Aorta (tissue), 5 donors: Measurements from ENCODE around the gene UTP11. TPM values are rescaled to one million over a fixed set of nuclear protein-coding genes. Genes with fewer than 3 reads are reported as not detected.

ENCODE experiments used
- ATAC-seq: fragments of 200-7000 bp; cut with Tn5 transposase; one replicate; pipeline ENCODE4 v1.9.1; 2022; ENCODE audit warnings: moderate library complexity; ENCODE audit not compliant: low FRiP score
- DNase-seq, 2 donors: peaks; one replicate each; pipeline ENCODE4 v3.0.0-alpha.2; 2020
- H3K27ac ChIP-seq, 2 donors: one replicate each; pipeline ENCODE4 v1.5.1; 2013; ENCODE audit warnings: low read length in 2 of 2, mild to moderate bottlenecking in 2 of 2, moderate library complexity in 2 of 2, control low read depth in 1 of 2, inconsistent platforms in 1 of 2, low read depth in 1 of 2
- H3K27me3 ChIP-seq, 2 donors: one replicate each; pipeline ENCODE4 v1.6.1; 2013; ENCODE audit warnings: control low read depth in 1 of 2, low read length in 1 of 2, mild to moderate bottlenecking in 1 of 2, moderate library complexity in 1 of 2; ENCODE audit not compliant: insufficient read depth in 2 of 2, control insufficient read depth in 1 of 2
- H3K36me3 ChIP-seq, 2 donors: one replicate each; pipeline ENCODE4 v1.6.1; 2013; ENCODE audit warnings: control low read depth in 1 of 2, low read length in 1 of 2, mild to moderate bottlenecking in 1 of 2; ENCODE audit not compliant: insufficient read depth in 2 of 2, control insufficient read depth in 1 of 2
- H3K4me1 ChIP-seq, 2 donors: one replicate each; pipeline ENCODE4 v1.6.1; 2013; ENCODE audit warnings: low read length in 2 of 2, control low read depth in 1 of 2, mild to moderate bottlenecking in 1 of 2, moderate library complexity in 1 of 2; ENCODE audit not compliant: insufficient read depth in 2 of 2, control insufficient read depth in 1 of 2
- H3K4me3 ChIP-seq, 2 donors: one replicate each; pipeline ENCODE4 v1.5.1; 2013; ENCODE audit warnings: low read length in 2 of 2, control low read depth in 1 of 2, mild to moderate bottlenecking in 1 of 2
- H3K9me3 ChIP-seq: one replicate; pipeline ENCODE4 v1.6.1; 2013; ENCODE audit warnings: mild to moderate bottlenecking, low read length; ENCODE audit not compliant: control insufficient read depth
- WGBS, 2 donors: extraction: QIAGEN DNeasy Blood & Tissue Kit; methylation state at CpG; one replicate each; pipeline ENCODE4 v1.1.7; 2013; 5-methylcytosine and 5-hydroxymethylcytosine counted together
- intact Hi-C, 2 donors: fragments of 100-400 bp; cut with DNase I; formaldehyde crosslinking; loops; one replicate each; pipeline versions ENCODE4 v1.14.2 to v1.15.0; 2022
- polyA plus RNA-seq, 2 donors: library from polyadenylated mRNA; stranded (reverse); fragments of 200-250 nt; gene quantifications; one replicate each; pipeline ENCODE4 v1.2.3, GENCODE V29; 2013
- total RNA-seq, 2 donors: library from RNA; stranded (reverse); fragmentation: NEBNext Ultra II Directional; extraction: Animal tissue kit (Norgen Biotek cat#: 25700); gene quantifications; one replicate each; pipeline ENCODE4 v1.2.1, GENCODE V29; 2021
- donor health status: healthy with polysubstance abuse.
- donor health status: Bipolar disorder and iron deficiency.
- donor health status: DM: no; HTN: no; CAD: no.
- donor health status: DM: no; HTN: no; CAD: no.
- donor health status: DM: yes; HTN: yes; CAD: no.

UTP11 gene
- total and polyA plus RNA-seq, 4 donors = 24.2 to 29.9 (median 28.6) TPM

DNA sequence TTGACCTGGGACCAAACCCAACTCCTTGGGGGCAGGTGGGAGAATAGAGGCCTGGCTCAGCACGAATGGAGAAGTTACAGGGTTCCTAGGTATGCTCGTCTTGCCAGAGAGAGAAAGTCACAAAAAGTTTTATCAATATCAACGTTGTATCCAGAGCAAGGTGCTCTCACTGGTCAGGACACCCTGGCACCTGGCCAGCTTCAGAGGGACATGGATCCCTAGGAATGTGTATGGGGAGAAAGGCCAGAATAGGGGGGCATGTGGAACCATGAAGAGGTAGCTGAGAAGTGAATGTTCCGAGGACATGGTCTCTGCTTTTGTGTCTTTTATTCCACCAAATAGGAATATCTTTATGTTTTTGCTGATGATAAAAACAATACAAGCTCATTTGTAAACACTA lies 43.4 kb downstream of the UTP11 start:
- DNase-seq (no peak), ATAC-seq (no peak)
- intact Hi-C loops = no loop called here
- H3K9me3 ChIP-seq = no peaks in the 10 kb centered on the region
- no peak overlapping the region for H3K4me3 ChIP-seq
- H3K4me1 ChIP-seq = no peaks in the 10 kb centered on the region
- H3K27me3 ChIP-seq = no peaks in the 10 kb centered on the region
- no peak overlapping the region for H3K27ac ChIP-seq
- WGBS, 2 donors = 74% methylated on average over 4 of the region's 4 CpGs
- no peaks in the 10 kb centered on the region for H3K36me3 ChIP-seq

DNA sequence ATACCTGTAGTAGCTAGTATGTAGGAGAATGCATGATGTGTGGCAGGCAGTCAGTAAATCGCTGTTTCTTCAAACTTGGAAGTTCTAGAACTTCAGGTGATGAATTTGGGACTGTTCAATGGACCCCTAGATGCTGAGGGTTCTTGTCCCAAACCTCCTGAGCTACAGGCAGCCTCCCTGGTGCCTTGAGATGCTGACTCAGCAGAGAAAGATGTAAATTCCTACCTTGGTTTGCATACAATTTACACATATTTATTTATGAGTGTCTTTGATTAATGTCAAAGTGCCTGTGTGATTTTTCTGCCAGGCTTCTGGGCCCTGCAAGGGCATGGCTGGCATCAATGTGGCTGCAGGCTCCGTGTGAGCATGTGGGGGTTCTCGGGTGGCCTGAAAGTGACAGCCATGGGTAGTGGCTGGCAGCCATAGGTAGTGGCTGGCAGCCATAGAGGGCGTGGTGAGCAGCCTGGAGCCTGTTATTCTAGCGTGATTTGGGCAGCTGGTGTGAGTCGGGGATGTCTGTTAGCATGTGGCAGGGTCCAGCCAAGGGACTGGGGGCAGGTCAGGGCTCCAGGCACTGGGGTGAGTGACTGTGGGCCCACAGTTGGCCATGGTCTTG lies 47.2 kb downstream of the UTP11 start:
- Histone ChIP-seq H3K27ac (no peak overlapping the region), H3K36me3 (no peaks in the 10 kb centered on the region), H3K9me3 (no peaks in the 10 kb centered on the region), H3K27me3 (no peaks in the 10 kb centered on the region), H3K4me1 (no peaks in the 10 kb centered on the region), H3K4me3 (no peak overlapping the region)
- DNase-seq (no peak), ATAC-seq (no peak)
- intact Hi-C loops = no loop called here
- WGBS, 2 donors = 38% methylated on average over 6 of the region's 6 CpGs

DNA sequence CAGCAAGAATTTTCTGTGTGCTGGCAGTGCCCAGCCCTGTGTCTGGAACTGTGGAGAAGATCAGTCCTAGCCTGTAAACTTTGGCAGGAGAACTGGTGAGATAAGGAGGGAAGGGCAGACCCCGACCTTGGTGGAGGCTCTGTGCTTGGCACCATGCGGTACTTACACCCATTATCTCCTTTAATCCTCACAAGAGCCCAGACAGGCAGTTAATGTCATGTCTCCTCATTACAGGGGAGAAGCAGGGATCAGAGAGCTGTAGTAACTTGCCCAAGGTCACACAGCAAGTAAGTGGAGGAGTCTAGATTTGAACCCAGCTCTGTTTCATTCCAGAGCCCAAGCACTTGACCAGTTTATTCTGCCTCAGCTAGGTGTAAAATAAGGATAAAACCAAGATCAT lies 48.0 kb downstream of the UTP11 start:
- DNase-seq (no peak), ATAC-seq (no peak)
- Histone ChIP-seq H3K9me3 (no peaks in the 10 kb centered on the region), H3K4me3 (no peak overlapping the region), H3K27ac (no peak overlapping the region), H3K27me3 (no peaks in the 10 kb centered on the region), H3K36me3 (no peaks in the 10 kb centered on the region), H3K4me1 (no peaks in the 10 kb centered on the region)
- intact Hi-C loops = no loop called here
- 66 to 68% methylated on average over 2 of the region's 2 CpGs for WGBS, 2 donors

DNA sequence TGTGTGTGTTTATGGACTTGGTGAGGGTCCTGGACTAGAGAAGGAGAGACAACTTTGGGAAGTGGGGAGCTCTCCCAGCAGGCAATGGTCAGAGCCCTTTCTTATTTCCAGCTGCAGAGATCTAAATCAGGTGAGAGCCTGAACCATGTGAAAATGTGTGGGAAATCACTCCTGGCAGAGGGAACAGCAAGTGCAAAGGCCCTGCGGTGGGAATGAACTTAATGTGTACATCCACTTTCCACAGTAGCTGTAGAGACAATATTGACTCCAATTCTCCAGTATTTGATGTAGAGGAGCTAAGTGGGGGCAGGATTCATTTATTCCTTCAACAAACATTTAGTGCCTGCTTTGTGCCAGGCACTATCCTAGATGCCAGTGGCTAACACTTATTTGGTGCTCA lies 48.8 kb downstream of the UTP11 start:
- ATAC-seq = no peak

DNA sequence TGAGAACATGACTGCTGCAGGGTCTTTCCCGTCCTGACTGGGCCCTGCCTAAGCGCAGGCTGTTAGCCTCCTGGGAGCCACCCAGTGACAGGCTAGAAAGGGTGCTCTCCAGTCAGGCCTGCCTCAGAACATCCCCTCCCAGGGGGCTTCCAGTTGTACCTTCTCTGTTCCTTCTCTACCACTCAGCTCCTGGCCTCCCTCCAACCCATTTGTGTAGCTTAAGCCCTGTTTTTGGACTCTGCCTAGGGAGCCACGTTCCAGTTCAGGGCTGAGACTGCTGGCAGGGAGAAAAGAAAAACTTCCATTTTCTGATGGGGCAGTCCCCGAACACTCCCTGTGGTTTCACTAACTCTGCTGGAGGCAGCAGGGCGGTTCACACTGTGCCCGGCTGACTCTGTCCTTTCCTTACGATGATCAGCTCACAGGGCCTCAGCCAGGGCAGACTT lies 49.4 kb downstream of the UTP11 start:
- no peaks in the 10 kb centered on the region for H3K27me3 ChIP-seq

More for the DNA sequence above, 48.8 kb downstream of the UTP11 start:
- H3K27me3 ChIP-seq = no peaks in the 10 kb centered on the region
- H3K36me3 ChIP-seq = no peaks in the 10 kb centered on the region
- H3K4me1 ChIP-seq = no peaks in the 10 kb centered on the region
- intact Hi-C loops = no loop called here
- no peak overlapping the region for H3K4me3 ChIP-seq
- no peaks in the 10 kb centered on the region for H3K9me3 ChIP-seq
- H3K27ac ChIP-seq = no peak overlapping the region
- DNase-seq = no peak
- 97 to 100% methylated on average over 1 of the region's 1 CpG for WGBS, 2 donors

DNA sequence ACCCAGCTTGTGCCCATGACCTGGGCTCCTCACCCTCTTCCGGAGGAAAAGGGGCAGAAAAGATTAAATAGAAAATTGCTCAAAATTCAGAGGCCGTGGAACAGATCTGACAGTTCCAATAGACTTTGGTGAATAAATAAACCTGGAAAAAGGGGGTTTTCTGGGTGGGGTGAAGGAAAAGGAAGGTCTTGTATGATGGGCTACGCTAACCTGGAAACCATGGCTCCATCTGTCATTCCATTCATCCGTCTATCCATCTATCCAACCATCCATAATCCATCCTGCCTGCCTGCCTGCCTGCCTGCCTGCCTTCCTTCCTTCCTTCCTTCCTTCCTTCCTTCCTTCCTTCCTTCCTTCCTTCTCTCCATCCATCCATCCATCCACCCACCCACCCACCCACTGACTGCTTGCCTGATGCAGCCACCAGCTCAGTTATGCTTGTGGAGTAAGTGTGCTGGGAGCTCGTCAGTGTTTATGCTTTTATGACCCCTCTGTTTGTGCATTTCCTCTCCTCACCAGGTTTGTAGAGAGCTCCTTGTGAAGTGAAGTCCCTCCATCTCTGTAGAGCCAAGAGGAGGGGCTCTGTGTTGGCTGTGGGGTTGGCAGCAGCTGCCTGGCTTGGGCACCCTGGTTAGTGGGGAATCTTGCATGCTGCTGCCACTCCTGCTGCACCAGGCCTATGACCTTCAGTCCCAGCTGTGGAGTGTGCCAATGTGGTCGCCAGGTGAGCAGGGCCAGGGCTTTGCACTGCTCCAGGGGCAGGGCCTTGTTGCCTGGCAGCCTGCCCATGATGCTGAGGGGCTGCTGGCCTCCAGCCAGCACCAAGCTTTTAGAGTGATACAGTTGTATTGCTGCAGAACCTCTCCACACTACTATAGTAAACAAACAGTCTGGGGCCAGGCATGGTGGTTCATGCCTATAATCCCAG lies 50.1 kb downstream of the UTP11 start:
- 85 to 88% methylated on average over 6 of the region's 6 CpGs for WGBS, 2 donors
- no peak overlapping the region for H3K27ac ChIP-seq
- no peak overlapping the region for H3K4me3 ChIP-seq
- no peaks in the 10 kb centered on the region for H3K36me3 ChIP-seq
- no peak for ATAC-seq
- no peaks in the 10 kb centered on the region for H3K4me1 ChIP-seq
- DNase-seq = no peak
- H3K27me3 ChIP-seq = no peaks in the 10 kb centered on the region
- intact Hi-C loops = no loop called here
- no peaks in the 10 kb centered on the region for H3K9me3 ChIP-seq

More for the DNA sequence above, 49.4 kb downstream of the UTP11 start:
- ATAC-seq (no peak), DNase-seq (no peak)
- Histone ChIP-seq H3K4me1 (no peaks in the 10 kb centered on the region), H3K4me3 (no peak overlapping the region), H3K36me3 (no peaks in the 10 kb centered on the region), H3K9me3 (no peaks in the 10 kb centered on the region), H3K27ac (no peak overlapping the region)
- intact Hi-C loops = no loop called here
- WGBS, 2 donors = 56 to 60% methylated on average over 7 of the region's 7 CpGs

DNA sequence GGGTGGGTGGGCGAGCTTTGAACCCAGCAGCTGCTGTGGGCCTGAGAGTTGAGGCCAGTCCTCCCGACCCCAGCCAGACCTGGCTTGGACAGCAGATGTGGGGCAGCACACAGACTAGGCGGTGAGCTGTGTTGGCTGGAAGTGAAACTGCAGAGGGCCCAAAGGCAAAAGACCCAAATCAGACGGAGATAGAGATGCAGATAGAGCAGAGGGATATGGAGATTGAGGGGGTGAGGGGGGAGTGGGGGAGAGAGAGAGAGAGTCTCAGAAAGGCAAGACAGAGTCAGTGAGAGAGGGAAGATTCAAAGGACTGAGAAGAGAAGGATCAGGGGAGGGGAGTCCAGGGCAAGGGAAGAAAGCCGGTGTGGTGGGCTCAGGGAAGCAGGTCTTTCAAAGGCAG lies 51.1 kb downstream of the UTP11 start:
- DNase-seq (no peak), ATAC-seq (no peak)
- 78 to 80% methylated on average over 5 of the region's 5 CpGs for WGBS, 2 donors
- Histone ChIP-seq H3K27me3 (no peaks in the 10 kb centered on the region), H3K4me1 (no peaks in the 10 kb centered on the region), H3K9me3 (no peaks in the 10 kb centered on the region), H3K36me3 (no peaks in the 10 kb centered on the region), H3K4me3 (no peak overlapping the region), H3K27ac (no peak overlapping the region)
- intact Hi-C loops = no loop called here

DNA sequence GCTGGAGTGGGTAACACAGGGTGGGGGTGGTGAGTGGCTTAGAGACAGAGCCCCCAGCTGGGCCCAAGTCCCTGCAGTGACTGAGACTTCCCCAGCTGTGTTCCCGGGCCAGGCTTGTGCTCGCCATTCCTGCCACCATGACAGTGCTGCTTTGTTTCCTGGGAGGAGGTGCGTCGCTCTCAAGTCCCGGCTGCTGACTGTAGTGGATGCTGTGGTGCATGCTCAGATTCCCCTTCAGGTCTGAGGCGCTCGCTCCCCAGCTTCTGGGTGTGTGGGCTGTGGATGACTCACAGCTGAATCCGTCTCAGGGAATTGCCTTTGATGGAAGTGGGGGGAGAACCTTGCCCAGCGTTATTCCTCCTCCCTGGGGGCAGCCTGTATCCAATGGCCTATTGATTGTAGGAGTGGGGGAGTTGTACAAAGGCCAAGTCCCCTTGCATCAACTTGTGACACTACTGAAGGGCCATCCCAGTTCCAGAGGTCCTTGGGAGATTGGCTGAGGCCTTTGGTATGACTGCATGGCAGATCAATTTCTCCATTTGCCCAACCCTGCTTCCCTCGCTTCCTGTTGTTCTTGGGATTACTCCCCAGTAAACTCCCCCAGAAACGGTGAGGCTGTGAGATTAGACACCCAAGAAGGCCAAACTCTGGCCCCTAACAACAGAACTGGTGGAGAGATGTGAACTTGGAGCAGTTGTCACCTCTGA lies 51.8 kb downstream of the UTP11 start:
- H3K27me3 ChIP-seq = no peaks in the 10 kb centered on the region

More for the DNA sequence above, 51.8 kb downstream of the UTP11 start:
- Histone ChIP-seq H3K36me3 (no peaks in the 10 kb centered on the region), H3K4me3 (no peak overlapping the region), H3K27ac (no peak overlapping the region), H3K4me1 (no peaks in the 10 kb centered on the region), H3K9me3 (no peaks in the 10 kb centered on the region)
- DNase-seq = no peak
- WGBS, 2 donors = 54 to 55% methylated on average over 11 of the region's 11 CpGs
- intact Hi-C loops = no loop called here
- ATAC-seq = no peak
